ENCODE measurements around the gene SELENOM.
"Not testable (repeated sequence)": the region's sequence is repeated elsewhere in the genome, so short reads cannot be mapped to it uniquely, and the experiment has no call there.

The SELENOM gene

DNA sequence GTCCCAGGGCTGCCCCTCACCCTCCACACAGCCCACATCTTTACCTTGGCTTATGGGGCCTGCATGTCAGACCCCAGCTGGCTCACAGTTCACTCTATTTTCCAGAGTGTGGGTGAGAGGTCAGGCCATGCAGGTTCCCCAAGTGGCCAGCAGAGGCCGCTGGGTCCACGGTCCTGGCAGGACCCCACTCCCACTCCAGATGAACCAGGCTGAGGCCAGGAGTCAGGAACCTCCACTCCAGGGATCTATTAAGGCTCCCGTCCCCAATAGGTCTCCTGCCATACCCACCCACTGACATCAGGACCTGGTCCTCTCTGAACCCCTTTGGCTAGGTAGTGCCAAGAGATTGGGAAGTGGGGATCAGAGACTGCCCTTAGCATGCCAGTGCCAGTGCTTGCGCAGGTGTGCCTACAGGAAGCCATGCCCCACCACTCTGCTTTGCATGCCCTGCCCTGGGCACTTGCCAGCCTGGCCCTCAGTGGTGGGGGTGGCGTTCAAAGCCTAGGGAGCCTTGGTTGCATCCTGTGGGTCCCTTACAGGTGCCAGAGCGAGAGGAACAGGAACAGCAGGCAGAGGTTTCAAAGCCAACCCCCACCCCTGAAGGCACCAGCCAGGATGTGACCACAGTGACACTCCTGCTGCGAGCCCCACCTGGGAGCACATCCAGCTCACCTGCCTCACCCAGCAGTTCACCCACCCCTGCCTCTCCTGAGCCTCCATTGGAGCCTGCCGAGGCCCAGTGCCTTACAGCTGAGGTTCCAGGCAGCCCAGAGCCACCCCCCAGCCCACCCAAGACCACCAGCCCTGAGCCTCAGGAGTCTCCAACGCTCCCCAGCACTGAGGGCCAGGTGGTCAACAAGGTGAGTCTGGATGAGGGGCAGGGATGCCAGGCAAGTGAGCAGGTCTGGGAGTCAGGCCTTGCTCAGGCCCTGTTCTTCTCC lies 17.9 kb downstream of the SELENOM start:
- no peak for DNase-seq

DNA sequence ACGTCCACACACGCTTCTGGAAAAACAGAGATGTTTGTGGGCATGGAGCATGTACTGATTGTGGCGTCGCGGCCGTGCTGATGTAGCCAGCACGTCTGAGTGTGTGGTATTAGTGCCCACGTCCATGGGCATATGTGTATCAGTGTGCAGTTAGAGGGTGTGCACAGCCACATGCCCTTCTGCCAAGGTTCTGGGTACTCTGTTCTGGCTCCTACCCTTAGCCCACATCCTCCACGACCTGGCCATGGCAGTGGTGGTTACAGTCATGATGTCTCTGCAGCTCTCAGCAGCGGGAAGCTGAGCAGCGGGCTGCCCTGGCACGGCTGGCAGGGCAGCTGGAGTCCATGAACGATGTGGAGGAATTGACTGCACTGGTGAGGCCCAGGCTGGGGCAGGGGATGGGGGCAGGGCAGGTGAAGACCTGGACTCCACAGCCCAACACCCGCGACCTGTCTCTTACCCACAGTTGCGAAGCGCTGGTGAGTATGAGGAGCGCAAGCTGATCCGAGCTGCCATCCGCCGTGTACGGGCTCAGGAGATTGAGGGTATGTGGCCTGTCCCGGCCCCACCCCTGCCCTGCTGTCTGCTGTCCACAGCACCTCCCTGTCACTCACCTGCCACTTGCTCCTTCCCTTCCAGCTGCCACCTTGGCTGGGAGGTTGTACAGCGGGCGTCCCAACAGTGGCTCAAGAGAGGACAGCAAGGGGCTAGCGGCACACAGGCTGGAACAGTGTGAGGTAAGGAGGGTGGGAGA lies 19.0 kb downstream of the SELENOM start:
- DNase-seq = no peak

DNA sequence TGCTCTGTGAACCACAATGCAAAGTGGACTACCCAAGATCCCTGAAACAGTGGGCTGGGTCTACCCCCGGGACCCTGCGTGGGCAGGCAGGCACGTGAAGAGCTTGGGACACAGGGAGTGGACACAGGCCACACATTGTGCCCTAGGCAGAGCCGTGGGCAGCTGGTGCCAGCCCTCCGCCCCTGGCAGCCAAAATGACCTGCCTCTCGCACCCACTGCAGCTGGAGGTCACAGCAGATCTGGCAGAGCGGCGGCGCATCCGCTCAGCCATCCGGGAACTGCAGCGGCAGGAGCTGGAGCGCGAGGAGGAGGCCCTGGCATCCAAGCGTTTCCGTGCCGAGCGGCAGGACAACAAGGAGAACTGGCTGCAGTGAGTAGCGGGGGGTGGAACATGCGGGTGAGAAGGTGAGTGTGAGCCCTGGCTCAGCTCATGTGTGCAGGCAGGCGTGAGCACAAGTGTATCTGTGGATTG lies 19.6 kb downstream of the SELENOM start:
- DNase-seq = no peak

GRCh38 chr22:31086703-31087330 lies 20.6 kb downstream of the SELENOM start:
- DNase-seq = no peak

- DNase-seq = no peak
Measured at GRCh38 chr22:31085928-31086327, 21.4 kb downstream of the SELENOM start.

GRCh38 chr22:31085493-31085824 lies 21.9 kb downstream of the SELENOM start:
- DNase-seq = no peak

DNA sequence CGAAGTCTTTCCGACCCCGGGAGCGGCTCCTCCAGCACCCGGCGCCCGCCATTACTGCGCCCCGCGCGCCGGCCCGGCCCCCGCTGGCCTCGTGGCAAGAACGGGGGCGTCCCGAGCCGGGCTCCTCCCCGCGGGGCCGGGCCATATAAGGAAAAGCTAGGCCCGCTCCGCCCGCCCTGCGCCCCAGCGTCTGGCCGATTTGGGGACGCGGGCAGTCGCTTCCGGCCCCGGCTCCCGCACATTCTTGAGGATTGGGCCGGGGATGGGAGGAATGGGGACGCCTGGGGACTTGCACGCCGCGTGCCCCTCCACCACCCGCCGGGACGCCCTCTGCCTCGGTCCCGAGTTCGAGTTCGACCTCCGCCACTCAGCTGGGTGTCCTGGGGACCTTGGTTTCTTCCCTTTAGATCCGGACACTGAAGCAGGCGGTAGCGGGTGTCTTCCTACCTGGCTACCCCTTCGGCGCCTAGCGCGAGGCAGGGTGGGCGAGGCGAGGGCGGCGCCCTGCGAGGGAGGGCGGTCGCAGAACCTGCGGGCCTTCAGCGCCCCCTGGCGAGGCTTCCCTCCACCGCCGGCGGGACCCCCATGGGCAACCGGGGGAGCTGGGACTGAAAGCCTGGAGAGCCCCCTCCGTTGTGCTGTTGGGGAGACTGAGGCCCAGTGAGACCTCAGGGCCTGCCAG lies 22.4 kb downstream of the SELENOM start:
- no peak for DNase-seq

GRCh38 chr22:31083923-31084810 lies 23.2 kb downstream of the SELENOM start:
- DNase-seq = no peak

GRCh38 chr22:31083377-31083768 lies 24.0 kb downstream of the SELENOM start:
- no peak for DNase-seq

- no peak for DNase-seq
Measured at GRCh38 chr22:31082606-31083376, 24.6 kb downstream of the SELENOM start.

DNA sequence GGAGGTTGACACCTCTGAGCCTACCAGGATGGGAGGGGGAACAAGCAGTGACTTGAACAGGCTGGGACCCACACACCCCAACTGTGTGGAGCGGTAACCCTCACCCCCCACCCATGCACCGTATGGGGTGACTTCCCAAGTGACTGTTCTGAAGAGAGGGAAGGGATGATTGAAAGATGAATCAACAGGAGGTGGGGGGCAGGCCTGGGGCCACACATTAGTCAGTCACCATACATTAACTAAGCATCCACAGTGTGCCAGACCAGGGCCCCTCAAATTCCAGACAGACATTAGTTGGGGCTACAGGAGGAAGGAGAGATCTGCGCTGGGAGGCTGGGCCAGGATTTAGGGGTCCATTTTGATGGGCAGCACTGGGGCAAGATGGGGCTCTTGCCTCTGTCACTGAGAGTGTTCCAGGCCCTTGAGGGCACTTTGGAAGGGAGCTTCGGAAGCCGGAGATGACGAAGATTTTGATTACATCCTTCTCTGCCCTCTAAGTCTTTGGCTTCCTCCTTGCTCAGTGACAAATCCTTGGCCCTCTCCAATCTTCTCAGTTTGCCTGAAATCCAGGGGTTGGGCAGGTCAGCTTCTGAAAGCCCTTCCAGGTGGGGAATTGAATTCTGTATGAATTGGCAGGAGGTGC lies 25.3 kb downstream of the SELENOM start:
- no peak for DNase-seq

DNA sequence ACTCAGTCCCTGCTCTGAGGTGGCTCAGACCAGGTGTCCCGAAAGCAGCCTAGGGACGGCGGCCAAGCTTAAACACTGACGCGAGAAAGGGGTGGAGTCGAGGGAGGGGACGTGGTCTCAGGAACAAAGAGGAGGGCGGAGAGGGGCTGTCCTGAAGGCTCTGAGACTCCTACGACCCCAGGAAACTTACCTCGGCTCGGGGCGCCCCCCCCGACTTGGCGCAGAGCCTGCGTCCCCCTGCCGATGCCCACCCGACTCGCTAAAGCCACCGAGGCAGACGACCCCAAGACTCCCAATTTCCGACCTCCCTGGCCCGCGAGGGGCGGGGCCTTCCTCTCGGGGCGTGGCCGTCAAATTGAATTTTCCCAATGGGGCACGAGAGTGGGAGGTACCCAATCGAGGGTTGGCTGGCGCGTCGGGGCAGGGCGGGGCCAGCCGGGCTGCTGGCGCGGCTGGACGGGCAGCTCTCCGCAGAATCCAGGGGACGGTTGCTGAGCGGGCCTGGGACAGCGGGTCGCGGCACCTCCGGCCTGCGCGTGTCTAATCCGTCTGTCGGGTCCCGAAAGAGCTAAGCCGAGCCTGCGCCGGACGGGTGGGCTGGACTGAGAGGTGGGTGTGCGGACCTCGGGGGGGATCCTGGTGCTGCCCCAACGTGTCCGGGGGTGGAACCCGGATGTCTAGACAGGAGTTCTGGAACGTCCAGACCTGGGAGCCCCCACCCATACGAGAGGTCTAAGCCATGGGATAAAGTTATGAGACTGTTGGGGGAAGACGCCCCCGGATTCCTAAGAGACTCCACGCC lies 26.3 kb downstream of the SELENOM start, which contains the start of gene SMTN:
Gene SMTN, plus strand, starts transcription at position 471 of the 802 bp plus-strand sequence. CDS start 1,941 bp downstream, outside the sequence.
- no peak for DNase-seq

DNA sequence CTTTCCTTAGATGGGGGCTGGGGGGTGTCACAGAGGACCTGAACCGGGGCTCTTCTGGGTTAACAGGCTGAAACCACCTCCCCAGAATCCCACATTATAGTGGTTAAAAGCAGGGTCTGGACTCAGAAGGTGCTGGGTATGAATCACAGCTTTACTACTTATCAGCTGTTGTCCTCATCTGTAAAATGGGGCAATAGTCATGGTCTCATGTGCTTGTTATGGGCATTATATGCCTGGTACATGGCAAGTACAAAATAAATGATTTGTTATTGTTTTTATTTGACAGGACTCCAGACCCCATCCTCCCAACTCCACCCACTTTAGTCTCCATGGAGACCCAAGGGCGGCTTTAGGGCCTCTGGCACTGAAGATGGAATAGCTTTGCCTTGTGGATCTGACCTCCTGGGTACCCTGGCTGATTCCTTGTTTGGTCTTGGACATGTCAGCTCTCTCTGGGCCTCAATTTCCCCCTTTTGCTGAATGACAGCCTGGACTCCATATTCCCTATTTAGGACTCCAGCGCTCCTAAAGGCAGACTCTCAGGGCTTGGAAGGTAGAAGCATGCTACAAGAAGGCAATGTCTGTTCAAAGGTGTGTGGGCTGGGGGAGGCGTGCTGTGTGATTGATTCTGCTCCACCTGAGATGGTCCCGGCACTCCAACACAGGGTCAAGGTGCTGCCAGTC lies 27.1 kb downstream of the SELENOM start:
- DNase-seq = no peak

DNA sequence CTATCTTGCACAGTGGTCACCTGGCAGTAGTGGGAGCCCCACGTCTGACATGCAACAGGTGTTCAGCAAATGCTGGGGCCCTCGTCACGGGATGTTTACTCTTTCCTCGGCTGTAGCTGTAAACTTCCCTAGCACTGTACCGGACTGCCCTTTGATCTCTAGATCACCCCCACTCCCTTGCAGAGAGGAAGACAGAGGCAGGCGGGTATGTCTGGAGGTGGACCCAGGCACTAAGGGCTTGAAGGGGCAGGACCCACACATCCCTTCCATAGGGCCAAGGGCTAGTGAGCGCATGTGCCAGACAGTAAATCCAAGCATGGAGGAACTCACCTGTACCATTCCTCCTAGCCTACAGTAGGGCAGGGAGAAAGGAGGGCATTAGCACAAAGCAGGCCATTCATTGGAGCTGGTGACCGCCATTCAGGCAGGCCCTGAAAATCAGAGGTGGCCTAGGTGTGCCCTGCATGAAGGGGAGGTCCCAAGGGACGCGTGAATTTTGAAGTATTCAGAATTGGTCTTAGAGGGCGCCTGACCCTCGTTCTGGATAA lies 28.2 kb downstream of the SELENOM start:
- DNase-seq = no peak

DNA sequence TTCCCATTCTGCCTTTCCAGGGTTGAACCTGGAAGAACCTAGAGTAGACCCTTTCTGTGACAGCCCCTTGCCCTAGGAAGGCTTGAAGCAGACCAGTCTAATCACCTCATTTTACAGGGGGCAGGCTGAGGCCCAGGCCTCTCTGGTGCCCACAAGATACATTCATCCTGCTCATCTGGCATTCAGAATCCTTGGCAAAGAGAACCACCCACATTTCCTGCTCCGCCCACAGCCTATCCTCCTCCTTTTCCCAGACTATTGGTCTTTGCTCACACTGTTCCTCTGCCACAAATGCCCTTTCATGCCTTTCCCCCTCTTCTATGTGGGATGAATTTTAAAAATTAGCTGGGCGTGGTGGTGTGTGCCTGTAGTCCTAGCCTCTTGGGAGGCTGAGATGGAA lies 29.0 kb downstream of the SELENOM start:
- DNase-seq = not testable (repeated sequence)

GRCh38 chr22:31077681-31078080 lies 29.7 kb downstream of the SELENOM start:
- DNase-seq = no peak

DNA sequence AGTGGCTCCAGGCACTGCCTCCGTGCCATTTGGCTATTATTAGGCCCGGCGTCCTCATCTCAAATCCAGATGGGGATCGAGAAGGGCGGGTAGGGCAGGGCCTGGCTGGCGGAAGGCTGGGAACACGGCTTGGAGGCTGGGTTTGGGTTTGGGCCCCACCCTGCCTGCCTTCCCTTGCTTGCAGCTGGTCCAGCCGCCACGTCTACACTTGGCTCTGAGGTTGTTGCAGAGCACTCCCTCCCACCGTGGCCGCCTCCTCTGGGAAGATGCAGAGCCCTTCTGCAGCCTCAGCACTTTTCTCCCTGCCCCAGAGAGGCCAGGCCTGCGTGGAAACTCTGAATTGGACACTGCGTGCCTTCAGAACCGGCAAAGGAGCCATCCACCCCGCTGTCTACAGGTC lies 31.4 kb downstream of the SELENOM start:
- no peak for DNase-seq

DNA sequence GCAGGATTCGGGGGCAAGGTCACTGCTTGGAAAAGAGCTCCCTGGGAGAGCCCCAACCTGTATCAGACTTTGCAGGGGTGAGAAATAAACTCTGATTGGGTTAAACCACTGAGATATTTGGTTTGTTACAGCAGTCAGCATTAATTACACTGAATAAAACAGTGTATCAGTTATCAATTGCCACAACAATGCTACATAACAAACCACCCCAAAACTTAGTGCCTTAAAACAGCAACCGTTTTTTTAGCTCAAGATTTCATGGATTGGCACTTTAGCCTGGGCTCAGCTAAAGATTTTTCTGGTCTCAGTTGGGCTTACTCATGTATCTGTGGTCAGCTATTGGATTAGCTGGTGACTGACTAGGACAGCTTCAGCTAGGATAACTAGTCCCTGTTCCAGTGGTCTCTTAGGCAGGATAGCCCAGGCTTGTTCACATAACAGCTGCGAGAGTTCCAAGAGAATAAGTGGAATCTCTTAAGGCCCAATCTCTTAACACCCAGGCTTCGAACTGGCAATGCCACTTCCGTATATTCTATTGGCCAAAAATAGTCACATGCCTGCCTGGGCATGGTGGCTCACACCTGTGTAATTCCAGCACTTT lies 33.7 kb downstream of the SELENOM start:
- not testable (repeated sequence) for DNase-seq
